HUDEP-2 (cell line): Measurements from ENCODE around the gene NUCB1.
A peak's percentile ranks its signal among the peaks of the same experiment; 100 is the strongest.
"Not testable (repeated sequence)": the region's sequence is repeated elsewhere in the genome, so short reads cannot be mapped to it uniquely, and the experiment has no call there.

ENCODE experiments used
- DNase-seq, 76 experiments: peaks; one replicate each; lab custom pipeline; 2025; ENCODE audit not compliant: unreplicated experiment in 76 of 76; lab: John Stamatoyannopoulos, UW

Gene NUCB1

GRCh38 chr19:48926909-48927308 lies 26.8 kb downstream of the NUCB1 start:
- DNase-seq = peak in 66 of 76 experiments; percentile 21 to 96 (median 78)

DNA sequence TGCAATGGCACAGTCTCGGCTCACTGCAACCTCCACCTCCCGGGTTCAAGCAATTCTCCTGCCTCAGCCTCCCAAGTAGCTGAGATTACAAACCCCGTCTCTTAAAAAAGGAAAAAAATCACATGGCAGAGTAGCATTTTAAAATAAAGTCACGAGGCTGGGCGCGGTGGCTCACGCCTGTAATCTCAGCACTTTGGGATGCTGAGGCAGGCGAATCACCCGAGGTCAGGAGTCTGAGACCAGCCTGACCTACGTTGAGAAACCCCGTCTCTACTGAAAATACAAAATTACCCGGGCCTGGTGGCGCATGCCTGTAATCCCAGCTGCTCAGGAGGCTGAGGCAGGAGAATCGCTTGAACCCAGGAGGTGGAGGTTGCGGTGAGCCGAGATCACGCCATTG lies 27.6 kb downstream of the NUCB1 start:
- not testable (repeated sequence) for DNase-seq

GRCh38 chr19:48928164-48929025 lies 28.3 kb downstream of the NUCB1 start:
- DNase-seq = peak in 16 of 76 experiments; percentile 13 to 62 (median 34)

- DNase-seq = peak in 72 of 76 experiments; percentile 44 to 91 (median 80)
These were observed 33.3 kb downstream of the NUCB1 start, which contains the start of gene DHDH for GRCh38 chr19:48933382-48933932. DHDH (plus strand) TSS chr19:48933699; CDS start chr19:48933722, 23 bp downstream.

DNA sequence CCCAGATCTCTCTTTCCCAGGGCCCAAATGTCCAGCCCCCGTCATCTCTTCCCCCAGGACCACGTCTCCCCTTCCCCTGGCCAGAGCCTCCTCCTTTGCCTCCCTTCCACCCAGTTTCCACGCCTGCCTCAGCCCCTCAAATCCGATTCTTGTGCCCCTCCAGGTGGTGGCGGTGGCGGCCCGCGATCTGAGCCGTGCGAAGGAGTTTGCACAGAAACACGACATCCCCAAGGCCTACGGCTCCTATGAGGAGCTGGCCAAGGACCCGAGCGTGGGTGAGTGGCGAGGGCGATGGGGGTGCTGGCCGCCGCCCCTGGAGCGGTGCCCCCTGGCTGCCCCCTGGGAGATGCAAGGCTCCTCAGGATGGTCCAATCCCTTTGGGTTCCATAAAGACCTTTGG lies 34.7 kb downstream of the NUCB1 start:
- DNase-seq = peak in 15 of 76 experiments; percentile 16 to 48 (median 29)

GRCh38 chr19:48935864-48936263 lies 35.8 kb downstream of the NUCB1 start:
- no peak for DNase-seq

DNA sequence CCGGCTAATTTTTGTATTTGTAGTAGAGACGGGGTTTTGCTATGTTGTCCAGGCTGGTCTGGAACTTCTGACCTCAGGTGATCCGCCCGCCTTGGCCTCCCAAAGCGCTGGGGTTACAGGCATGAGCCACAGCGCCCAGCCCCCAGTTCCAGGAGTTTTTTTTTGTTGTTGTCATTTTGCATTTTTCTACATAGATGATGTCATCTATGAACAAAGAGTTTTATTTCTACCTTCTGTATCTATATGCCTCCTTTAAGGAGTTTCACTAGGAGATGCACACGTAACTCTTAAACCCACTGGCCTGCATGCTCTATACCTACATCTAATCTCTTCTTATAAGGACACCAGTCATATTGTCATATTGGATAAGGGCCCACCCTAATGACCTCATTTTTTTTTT lies 38.1 kb downstream of the NUCB1 start:
- DNase-seq = no peak

- DNase-seq = no peak
These were observed 40.8 kb downstream of the NUCB1 start for GRCh38 chr19:48940902-48941301.

DNA sequence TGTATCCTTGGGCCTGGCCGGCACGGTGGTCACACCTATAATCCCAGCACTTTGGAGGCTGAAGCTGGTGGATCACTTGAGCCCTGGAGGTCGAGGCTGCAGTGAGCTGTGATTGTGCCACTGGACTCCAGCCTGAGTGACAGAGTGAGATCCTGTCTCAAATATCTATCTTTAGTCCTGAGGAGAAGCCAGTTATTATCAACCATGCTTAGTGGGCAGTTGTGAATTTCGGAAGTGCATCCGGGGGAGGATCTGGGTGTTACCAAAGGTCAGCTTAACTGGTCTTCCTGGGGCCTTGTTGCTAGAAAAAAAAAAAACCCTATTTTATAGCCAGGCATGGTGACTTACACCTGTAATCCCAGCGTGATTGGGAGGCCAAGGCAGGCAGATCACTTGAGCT lies 43.0 kb downstream of the NUCB1 start:
- DNase-seq = peak in 2 of 76 experiments; percentile 6 to 33

- no peak for DNase-seq
These were observed 45.3 kb downstream of the NUCB1 start for GRCh38 chr19:48945415-48945814.

DNA sequence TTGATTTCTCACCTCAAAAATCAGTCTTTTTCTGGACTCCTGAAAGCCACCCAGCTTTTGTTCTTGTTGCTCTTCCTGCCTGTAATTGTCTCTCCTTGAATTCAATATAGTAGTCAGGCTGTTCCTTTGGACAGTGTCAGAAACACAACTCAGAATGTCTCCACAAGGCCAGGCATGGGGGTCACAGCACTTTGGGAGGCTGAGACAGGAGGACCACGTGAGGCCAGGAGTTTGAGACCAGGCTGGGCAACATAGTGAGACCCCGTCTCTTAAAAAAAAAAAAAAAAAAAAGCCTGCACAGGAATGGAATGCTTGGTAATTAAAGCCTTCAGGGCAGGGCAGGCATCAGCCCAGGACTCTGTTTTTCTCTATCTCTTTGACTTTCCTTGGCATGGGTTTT lies 45.7 kb downstream of the NUCB1 start:
- DNase-seq = no peak

DNA sequence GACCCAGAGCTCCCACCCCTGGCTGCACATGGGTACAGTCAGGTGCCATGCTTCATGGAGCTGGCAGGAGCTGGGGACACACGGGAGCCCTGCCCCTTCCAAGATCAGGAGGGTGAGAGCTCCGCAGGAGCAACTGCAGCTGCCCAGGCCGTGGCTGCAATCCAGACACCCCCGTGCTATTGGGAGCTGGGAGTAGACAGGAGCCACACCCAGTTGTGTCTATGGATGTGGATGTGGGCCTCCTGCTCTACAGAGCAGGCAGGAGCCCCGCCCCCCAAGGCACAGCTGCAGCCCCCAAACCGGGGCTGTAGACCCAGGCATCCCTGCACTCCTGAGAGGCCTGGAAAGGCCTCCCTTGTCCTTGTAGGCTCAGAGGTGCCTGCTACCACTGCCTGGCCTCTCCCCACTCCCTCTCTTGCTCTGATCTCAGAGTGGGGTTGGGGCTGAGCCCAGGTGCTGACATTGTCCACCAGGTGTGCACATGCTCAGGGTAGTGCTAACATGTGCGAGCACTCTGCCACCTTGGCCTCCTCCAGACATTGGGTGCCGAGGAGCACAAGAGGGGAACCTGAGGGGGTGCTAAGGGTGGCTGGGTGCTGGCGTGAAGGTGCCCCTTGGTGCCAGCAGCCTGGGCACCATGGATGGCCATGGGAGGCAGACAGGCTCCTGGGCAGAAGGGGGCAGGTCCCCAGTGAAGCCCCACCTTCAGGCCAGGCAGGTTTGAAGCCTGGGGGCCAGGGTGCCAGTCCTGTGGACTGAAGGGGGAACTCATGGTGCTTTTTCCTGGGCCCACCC lies 46.5 kb downstream of the NUCB1 start:
- no peak for DNase-seq

DNA sequence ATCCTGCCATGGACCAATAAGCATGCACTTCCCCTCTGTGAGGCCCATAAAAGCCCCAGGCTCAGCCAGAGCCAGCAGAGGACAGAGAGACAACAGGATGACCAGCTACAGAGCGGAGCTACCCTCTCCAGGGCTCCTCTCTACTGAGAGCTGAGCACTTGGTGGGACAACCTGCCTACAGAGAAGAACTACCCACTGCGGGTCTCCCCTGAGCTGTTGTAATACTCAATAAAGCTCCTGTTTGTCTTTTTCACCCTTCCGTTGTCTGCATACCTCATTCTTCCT lies 47.1 kb downstream of the NUCB1 start:
- DNase-seq = no peak

GRCh38 chr19:48950159-48950558 lies 50.0 kb downstream of the NUCB1 start:
- no peak for DNase-seq

- peak in 2 of 76 experiments; percentile 8 to 45 for DNase-seq
These were observed 50.9 kb downstream of the NUCB1 start for GRCh38 chr19:48950830-48951519.

- DNase-seq = no peak
These were observed 53.0 kb downstream of the NUCB1 start for GRCh38 chr19:48953141-48953540.

GRCh38 chr19:48953990-48954594 lies 54.0 kb downstream of the NUCB1 start:
- DNase-seq = peak in 13 of 76 experiments; percentile 3 to 85 (median 72)

DNA sequence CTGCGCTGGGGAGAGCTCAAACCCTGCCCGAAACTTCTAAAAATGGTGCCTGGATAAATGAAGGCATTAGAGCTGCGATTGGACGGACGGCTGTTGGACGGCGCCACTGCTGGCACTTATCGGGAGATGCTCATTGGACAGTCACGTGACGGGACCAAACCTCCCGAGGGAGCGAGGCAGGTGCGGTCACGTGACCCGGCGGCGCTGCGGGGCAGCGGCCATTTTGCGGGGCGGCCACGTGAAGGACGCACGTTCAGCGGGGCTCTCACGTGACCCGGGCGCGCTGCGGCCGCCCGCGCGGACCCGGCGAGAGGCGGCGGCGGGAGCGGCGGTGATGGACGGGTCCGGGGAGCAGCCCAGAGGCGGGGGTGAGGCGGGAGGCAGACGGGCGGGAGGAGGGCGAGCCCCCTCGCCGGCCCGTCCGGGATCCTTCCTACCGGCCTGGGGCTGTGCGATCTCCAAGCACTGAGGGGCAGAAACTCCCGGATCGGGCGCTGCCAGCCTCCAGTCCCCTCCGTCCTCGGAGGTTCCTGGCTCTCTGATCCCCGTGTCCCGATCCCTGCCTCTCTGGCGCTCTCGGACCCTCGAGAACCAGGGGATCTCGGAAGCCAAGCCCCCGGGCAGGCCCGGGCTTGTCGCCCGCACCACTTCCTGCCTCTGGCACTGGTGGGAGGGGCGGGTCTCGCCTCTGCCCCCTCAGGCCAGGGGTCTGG lies 54.6 kb downstream of the NUCB1 start, which contains the start of gene BAX:
TSS of gene BAX (plus strand) at position 281 of the 713 bp plus-strand sequence. CDS start at position 335, 54 bp downstream.
- peak in 75 of 76 experiments; percentile 86 to 100 (median 99) for DNase-seq

GRCh38 chr19:48955308-48955958 lies 55.3 kb downstream of the NUCB1 start:
- DNase-seq = no peak
